ENCODE measurements around the gene TRPM3.
A peak's percentile ranks its signal among the peaks of the same experiment; 100 is the strongest.

TRPM3 gene

GRCh38 chr9:70534471-70534870 lies 587.0 kb downstream of the TRPM3 start:
- DNase-seq (ENCODE audit: low spot score in 2 of 2), result no peak
- H3K4me3 Mint-ChIP-seq, result no peak overlapping the region

GRCh38 chr9:70534061-70534460 lies 587.4 kb downstream of the TRPM3 start:
- ATAC-seq (no peak), DNase-seq (ENCODE audit: low spot score in 2 of 2) (no peak)
- no peak overlapping the region for H3K4me3 Mint-ChIP-seq
- no peak overlapping the region for H3K27ac Mint-ChIP-seq
- no peaks in the 10 kb centered on the region for H3K36me3 Mint-ChIP-seq
- H3K4me1 Mint-ChIP-seq, result peaks cover 7% of the 10 kb centered on the region
- H3K9me3 Mint-ChIP-seq, result no peaks in the 10 kb centered on the region

More at GRCh38 chr9:70534471-70534870, 587.0 kb downstream of the TRPM3 start:
- ATAC-seq, result no peak
- no peak overlapping the region for H3K27ac Mint-ChIP-seq
- H3K36me3 Mint-ChIP-seq, result no peaks in the 10 kb centered on the region
- peaks cover 7% of the 10 kb centered on the region for H3K4me1 Mint-ChIP-seq
- H3K9me3 Mint-ChIP-seq, result no peaks in the 10 kb centered on the region

- DNase-seq (ENCODE audit: low spot score in 2 of 2), result no peak
- Mint-ChIP-seq H3K9me3 (no peaks in the 10 kb centered on the region), H3K4me1 (peaks cover 7% of the 10 kb centered on the region), H3K36me3 (no peaks in the 10 kb centered on the region), H3K4me3 (no peak overlapping the region), H3K27ac (no peak overlapping the region)
- ATAC-seq, result no peak
Measured at GRCh38 chr9:70533492-70533891, 587.9 kb downstream of the TRPM3 start.

- DNase-seq (ENCODE audit: low spot score in 2 of 2), result no peak
Measured at GRCh38 chr9:70532716-70533115, 588.7 kb downstream of the TRPM3 start.

GRCh38 chr9:70531311-70531710 lies 590.1 kb downstream of the TRPM3 start:
- ATAC-seq (no peak), DNase-seq (ENCODE audit: low spot score in 2 of 2) (no peak)
- no peaks in the 10 kb centered on the region for H3K36me3 Mint-ChIP-seq
- H3K4me1 Mint-ChIP-seq, result peaks cover 7% of the 10 kb centered on the region
- no peaks in the 10 kb centered on the region for H3K9me3 Mint-ChIP-seq
- H3K4me3 Mint-ChIP-seq, result no peak overlapping the region
- H3K27ac Mint-ChIP-seq, result no peak overlapping the region

More at GRCh38 chr9:70532716-70533115, 588.7 kb downstream of the TRPM3 start:
- no peaks in the 10 kb centered on the region for H3K36me3 Mint-ChIP-seq
- H3K27ac Mint-ChIP-seq, result no peak overlapping the region
- ATAC-seq, result no peak
- no peaks in the 10 kb centered on the region for H3K9me3 Mint-ChIP-seq
- H3K4me3 Mint-ChIP-seq, result no peak overlapping the region
- peaks cover 7% of the 10 kb centered on the region for H3K4me1 Mint-ChIP-seq

- peaks cover 7% of the 10 kb centered on the region for H3K4me1 Mint-ChIP-seq
- H3K9me3 Mint-ChIP-seq, result no peaks in the 10 kb centered on the region
- H3K27ac Mint-ChIP-seq, result no peak overlapping the region
- DNase-seq (ENCODE audit: low spot score in 2 of 2) (no peak), ATAC-seq (peak; percentile 54)
- H3K36me3 Mint-ChIP-seq, result no peaks in the 10 kb centered on the region
- no peak overlapping the region for H3K4me3 Mint-ChIP-seq
Measured at GRCh38 chr9:70530716-70531115, 590.7 kb downstream of the TRPM3 start.

GRCh38 chr9:70529833-70530232 lies 591.6 kb downstream of the TRPM3 start:
- DNase-seq (ENCODE audit: low spot score in 2 of 2) (no peak), ATAC-seq (no peak)
- H3K4me3 Mint-ChIP-seq, result no peak overlapping the region
- no peaks in the 10 kb centered on the region for H3K36me3 Mint-ChIP-seq
- no peak overlapping the region for H3K27ac Mint-ChIP-seq
- peaks cover 5% of the 10 kb centered on the region for H3K9me3 Mint-ChIP-seq
- peaks cover 12% of the 10 kb centered on the region for H3K4me1 Mint-ChIP-seq

GRCh38 chr9:70529377-70529776 lies 592.0 kb downstream of the TRPM3 start:
- H3K4me1 Mint-ChIP-seq, result peaks cover 12% of the 10 kb centered on the region
- no peak overlapping the region for H3K4me3 Mint-ChIP-seq
- peaks cover 5% of the 10 kb centered on the region for H3K9me3 Mint-ChIP-seq
- no peak overlapping the region for H3K27ac Mint-ChIP-seq
- DNase-seq (ENCODE audit: low spot score in 2 of 2), result no peak
- ATAC-seq, result peak; percentile 73
- no peaks in the 10 kb centered on the region for H3K36me3 Mint-ChIP-seq

- H3K27ac Mint-ChIP-seq, result no peak overlapping the region
- ATAC-seq (no peak), DNase-seq (ENCODE audit: low spot score in 2 of 2) (no peak)
- no peak overlapping the region for H3K4me3 Mint-ChIP-seq
- H3K36me3 Mint-ChIP-seq, result no peaks in the 10 kb centered on the region
- H3K9me3 Mint-ChIP-seq, result peaks cover 8% of the 10 kb centered on the region
- peaks cover 21% of the 10 kb centered on the region for H3K4me1 Mint-ChIP-seq
Measured at GRCh38 chr9:70526902-70527301, 594.5 kb downstream of the TRPM3 start.

- Mint-ChIP-seq H3K4me1 (peaks cover 24% of the 10 kb centered on the region), H3K36me3 (no peaks in the 10 kb centered on the region), H3K4me3 (no peak overlapping the region), H3K27ac (no peak overlapping the region), H3K9me3 (peaks cover 8% of the 10 kb centered on the region)
- DNase-seq (ENCODE audit: low spot score in 2 of 2) (no peak), ATAC-seq (peak; percentile 86)
Measured at GRCh38 chr9:70525519-70525918, 595.9 kb downstream of the TRPM3 start.

GRCh38 chr9:70519912-70520724 lies 601.3 kb downstream of the TRPM3 start:
- Mint-ChIP-seq H3K27ac (peak overlapping the region; percentile 51), H3K9me3 (peaks cover 6% of the 10 kb centered on the region), H3K36me3 (no peaks in the 10 kb centered on the region), H3K4me3 (peak overlapping the region; percentile 49), H3K4me1 (peaks cover 28% of the 10 kb centered on the region)
- DNase-seq (ENCODE audit: low spot score in 2 of 2) (no peak), ATAC-seq (peak; percentile 98)

GRCh38 chr9:70517926-70518610 lies 603.4 kb downstream of the TRPM3 start:
- DNase-seq (ENCODE audit: low spot score in 2 of 2) (no peak), ATAC-seq (no peak)
- Mint-ChIP-seq H3K27ac (no peak overlapping the region), H3K4me1 (peaks cover 18% of the 10 kb centered on the region), H3K4me3 (no peak overlapping the region), H3K9me3 (no peaks in the 10 kb centered on the region), H3K36me3 (no peaks in the 10 kb centered on the region)

- no peak overlapping the region for H3K4me3 Mint-ChIP-seq
- no peaks in the 10 kb centered on the region for H3K9me3 Mint-ChIP-seq
- DNase-seq (ENCODE audit: low spot score in 2 of 2) (no peak), ATAC-seq (no peak)
- H3K4me1 Mint-ChIP-seq, result no peaks in the 10 kb centered on the region
- no peak overlapping the region for H3K27ac Mint-ChIP-seq
- H3K36me3 Mint-ChIP-seq, result no peaks in the 10 kb centered on the region
Measured at GRCh38 chr9:70514273-70514672, 607.1 kb downstream of the TRPM3 start.

GRCh38 chr9:70511858-70512257 lies 609.6 kb downstream of the TRPM3 start:
- ATAC-seq (no peak), DNase-seq (ENCODE audit: low spot score in 2 of 2) (no peak)
- Mint-ChIP-seq H3K36me3 (no peaks in the 10 kb centered on the region), H3K27ac (no peak overlapping the region), H3K4me1 (no peaks in the 10 kb centered on the region), H3K4me3 (no peak overlapping the region), H3K9me3 (no peaks in the 10 kb centered on the region)

GRCh38 chr9:70510157-70510770 lies 611.2 kb downstream of the TRPM3 start:
- no peak overlapping the region for H3K4me3 Mint-ChIP-seq
- no peaks in the 10 kb centered on the region for H3K9me3 Mint-ChIP-seq
- H3K36me3 Mint-ChIP-seq, result no peaks in the 10 kb centered on the region
- H3K27ac Mint-ChIP-seq, result no peak overlapping the region
- H3K4me1 Mint-ChIP-seq, result no peaks in the 10 kb centered on the region
- DNase-seq (ENCODE audit: low spot score in 2 of 2), result no peak
- ATAC-seq, result peak; percentile 48

GRCh38 chr9:70506159-70506558 lies 615.3 kb downstream of the TRPM3 start:
- H3K4me3 Mint-ChIP-seq, result no peak overlapping the region
- H3K9me3 Mint-ChIP-seq, result no peaks in the 10 kb centered on the region
- DNase-seq (ENCODE audit: low spot score in 2 of 2) (no peak), ATAC-seq (no peak)
- no peaks in the 10 kb centered on the region for H3K4me1 Mint-ChIP-seq
- H3K27ac Mint-ChIP-seq, result no peak overlapping the region
- H3K36me3 Mint-ChIP-seq, result no peaks in the 10 kb centered on the region
